Measurements from ENCODE around the gene ERP27.

DNA sequence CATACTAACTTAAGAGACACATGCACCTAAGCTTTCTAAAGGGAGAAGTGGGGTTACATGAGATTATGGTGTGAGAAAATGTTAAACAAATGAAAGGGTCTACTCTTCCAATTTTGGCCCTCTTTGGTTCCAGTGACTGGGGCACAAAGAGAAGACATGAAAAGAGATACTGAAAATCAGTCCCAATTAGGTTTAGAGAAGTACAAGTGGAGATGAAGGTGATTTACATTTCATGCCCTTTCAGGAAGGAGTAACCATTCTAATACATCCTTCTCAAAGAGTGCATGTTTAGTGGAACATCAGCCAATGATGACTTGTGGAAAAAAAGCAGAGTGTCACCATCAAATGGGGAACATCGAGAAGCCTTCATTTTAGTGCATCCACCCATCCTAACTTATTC, 67.1 kb downstream of the ERP27 start:
- TF ChIP-seq, protein P1, sequence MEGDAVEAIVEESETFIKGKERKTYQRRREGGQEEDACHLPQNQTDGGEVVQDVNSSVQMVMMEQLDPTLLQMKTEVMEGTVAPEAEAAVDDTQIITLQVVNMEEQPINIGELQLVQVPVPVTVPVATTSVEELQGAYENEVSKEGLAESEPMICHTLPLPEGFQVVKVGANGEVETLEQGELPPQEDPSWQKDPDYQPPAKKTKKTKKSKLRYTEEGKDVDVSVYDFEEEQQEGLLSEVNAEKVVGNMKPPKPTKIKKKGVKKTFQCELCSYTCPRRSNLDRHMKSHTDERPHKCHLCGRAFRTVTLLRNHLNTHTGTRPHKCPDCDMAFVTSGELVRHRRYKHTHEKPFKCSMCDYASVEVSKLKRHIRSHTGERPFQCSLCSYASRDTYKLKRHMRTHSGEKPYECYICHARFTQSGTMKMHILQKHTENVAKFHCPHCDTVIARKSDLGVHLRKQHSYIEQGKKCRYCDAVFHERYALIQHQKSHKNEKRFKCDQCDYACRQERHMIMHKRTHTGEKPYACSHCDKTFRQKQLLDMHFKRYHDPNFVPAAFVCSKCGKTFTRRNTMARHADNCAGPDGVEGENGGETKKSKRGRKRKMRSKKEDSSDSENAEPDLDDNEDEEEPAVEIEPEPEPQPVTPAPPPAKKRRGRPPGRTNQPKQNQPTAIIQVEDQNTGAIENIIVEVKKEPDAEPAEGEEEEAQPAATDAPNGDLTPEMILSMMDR (IDR thresholded peaks at IDR 0.05), result no peak
- no peak for TF ChIP-seq POLR2A (IDR thresholded peaks at IDR 0.05)

Measured in thyroid gland (tissue), 4 donors.